NCI-H524 (cell line): Measurements from ENCODE around the gene MEPCE.
A peak's percentile ranks its signal among the peaks of the same experiment; 100 is the strongest.
"Not testable (repeated sequence)": the region's sequence is repeated elsewhere in the genome, so short reads cannot be mapped to it uniquely, and the experiment has no call there.

Source experiments
- DNase-seq, 2 experiments: peaks; one replicate each; lab custom pipeline; 2025; lab: John Stamatoyannopoulos, UW

MEPCE gene, protein sequence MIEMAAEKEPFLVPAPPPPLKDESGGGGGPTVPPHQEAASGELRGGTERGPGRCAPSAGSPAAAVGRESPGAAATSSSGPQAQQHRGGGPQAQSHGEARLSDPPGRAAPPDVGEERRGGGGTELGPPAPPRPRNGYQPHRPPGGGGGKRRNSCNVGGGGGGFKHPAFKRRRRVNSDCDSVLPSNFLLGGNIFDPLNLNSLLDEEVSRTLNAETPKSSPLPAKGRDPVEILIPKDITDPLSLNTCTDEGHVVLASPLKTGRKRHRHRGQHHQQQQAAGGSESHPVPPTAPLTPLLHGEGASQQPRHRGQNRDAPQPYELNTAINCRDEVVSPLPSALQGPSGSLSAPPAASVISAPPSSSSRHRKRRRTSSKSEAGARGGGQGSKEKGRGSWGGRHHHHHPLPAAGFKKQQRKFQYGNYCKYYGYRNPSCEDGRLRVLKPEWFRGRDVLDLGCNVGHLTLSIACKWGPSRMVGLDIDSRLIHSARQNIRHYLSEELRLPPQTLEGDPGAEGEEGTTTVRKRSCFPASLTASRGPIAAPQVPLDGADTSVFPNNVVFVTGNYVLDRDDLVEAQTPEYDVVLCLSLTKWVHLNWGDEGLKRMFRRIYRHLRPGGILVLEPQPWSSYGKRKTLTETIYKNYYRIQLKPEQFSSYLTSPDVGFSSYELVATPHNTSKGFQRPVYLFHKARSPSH

DNA sequence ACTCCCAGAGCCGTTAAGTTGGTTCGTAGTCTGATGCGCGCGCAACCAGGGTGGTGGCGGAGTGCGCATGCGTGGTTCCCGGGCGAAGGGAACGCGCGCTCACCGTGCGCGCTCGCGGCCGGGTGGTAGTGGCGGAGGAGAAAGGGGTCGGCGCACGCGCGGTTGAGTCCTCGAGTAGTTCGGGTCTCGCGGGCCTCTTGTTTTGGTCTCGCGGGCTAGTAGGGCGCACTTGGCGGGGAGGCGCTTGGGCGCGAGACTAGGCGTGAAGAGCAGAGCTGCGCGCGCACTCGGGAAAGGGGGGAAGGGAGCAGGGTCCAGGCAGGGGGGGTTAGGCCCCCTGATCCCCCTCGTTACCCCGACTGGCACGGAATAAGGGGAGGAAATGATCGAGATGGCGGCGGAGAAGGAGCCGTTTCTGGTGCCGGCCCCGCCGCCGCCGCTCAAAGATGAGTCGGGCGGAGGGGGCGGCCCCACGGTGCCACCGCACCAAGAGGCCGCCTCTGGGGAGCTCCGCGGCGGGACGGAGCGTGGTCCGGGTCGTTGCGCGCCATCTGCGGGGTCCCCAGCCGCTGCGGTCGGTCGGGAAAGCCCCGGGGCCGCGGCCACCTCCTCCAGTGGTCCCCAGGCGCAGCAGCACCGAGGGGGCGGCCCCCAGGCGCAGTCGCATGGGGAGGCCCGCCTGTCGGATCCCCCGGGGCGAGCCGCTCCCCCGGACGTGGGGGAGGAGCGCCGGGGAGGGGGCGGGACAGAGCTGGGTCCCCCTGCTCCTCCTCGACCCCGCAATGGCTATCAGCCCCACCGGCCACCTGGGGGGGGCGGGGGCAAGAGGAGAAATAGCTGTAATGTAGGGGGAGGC lies at the start of gene MEPCE:
Gene MEPCE (plus strand): TSS at position 195 of the 856 bp plus-strand sequence. CDS start 188 bp downstream, at position 383.
- peak; percentile 96 to 97 for DNase-seq

- no peak for DNase-seq
Observed at GRCh38 chr7:100380196-100380595, 49.4 kb upstream of the MEPCE start.

GRCh38 chr7:100381531-100382233 lies 47.9 kb upstream of the MEPCE start:
- not testable (repeated sequence) for DNase-seq

- DNase-seq, result peak in 1 of 2 experiments; percentile 9
Observed at GRCh38 chr7:100382234-100382853, 47.3 kb upstream of the MEPCE start.

- DNase-seq, result no peak
Observed at GRCh38 chr7:100384628-100385294, 44.9 kb upstream of the MEPCE start.

DNA sequence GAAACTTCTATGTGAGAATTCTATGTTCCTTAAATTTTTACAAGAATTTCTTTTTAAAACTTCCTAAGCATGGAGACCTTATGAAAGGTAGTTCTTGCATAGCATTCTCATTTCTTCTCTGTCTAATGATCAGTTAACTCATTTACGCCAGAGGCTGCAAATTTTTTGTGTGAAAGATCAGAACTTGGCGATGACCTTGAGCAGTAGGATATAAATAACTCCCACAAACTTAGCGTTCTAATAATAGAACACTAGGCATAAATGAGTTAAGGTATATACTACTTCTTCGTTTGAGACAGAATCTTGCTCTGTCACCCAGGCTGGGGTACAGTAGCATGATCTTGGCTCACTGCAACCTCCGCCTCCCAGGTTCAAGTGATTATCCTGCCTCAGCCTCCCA lies 42.7 kb upstream of the MEPCE start:
- no peak for DNase-seq

- no peak for DNase-seq
Observed at GRCh38 chr7:100387695-100388094, 41.9 kb upstream of the MEPCE start.

- DNase-seq, result no peak
Observed at GRCh38 chr7:100389437-100390088, 40.1 kb upstream of the MEPCE start.

- DNase-seq, result no peak
Observed at GRCh38 chr7:100390286-100391009, 39.2 kb upstream of the MEPCE start.

- DNase-seq, result no peak
Observed at GRCh38 chr7:100393233-100393905, 36.3 kb upstream of the MEPCE start.

DNA sequence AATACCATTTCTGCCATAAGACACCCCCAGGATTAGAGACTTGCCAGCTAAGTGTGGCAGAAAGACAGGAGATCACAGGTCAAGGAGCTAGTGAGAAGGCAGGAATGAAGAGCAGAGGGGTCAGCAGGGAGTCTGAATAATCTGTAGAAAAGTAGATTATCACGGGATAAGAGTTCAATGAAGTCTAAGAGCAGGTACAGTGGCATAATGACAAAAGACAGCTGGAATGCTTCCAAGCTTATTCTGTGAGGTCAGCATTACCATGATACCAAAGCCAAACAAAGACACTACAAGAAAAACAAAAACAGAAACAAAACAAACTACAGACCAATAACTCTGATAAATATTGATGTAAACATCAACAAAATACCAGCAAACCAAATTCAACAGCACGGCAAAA lies 35.6 kb upstream of the MEPCE start:
- DNase-seq, result peak in 1 of 2 experiments; percentile 56

DNA sequence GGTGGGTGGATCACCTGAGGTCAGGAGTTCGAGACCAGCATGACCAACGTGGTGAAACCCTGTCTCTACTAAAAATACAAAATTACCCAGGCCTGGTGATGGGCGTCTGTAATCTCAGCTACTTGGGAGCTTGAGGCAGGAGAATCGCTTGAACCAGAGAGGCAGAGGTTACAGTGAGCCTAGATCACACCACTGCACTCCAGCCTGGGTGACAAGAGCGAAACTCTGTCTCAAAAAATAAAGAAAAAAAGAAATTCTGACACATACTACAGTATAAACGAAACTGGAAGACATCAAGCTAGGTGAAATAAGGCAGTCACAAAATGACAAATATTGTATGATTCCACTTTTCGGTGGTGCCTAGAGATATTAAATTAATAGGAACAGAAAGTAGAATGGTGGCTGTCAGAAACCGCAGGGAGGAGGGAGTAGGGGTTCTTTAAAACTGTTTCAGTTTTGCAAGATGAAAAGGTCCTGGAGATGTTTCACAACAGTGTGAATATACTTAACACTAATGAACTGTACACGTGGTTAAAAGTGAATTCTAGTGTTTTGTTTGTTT lies 33.1 kb upstream of the MEPCE start:
- no peak for DNase-seq

DNA sequence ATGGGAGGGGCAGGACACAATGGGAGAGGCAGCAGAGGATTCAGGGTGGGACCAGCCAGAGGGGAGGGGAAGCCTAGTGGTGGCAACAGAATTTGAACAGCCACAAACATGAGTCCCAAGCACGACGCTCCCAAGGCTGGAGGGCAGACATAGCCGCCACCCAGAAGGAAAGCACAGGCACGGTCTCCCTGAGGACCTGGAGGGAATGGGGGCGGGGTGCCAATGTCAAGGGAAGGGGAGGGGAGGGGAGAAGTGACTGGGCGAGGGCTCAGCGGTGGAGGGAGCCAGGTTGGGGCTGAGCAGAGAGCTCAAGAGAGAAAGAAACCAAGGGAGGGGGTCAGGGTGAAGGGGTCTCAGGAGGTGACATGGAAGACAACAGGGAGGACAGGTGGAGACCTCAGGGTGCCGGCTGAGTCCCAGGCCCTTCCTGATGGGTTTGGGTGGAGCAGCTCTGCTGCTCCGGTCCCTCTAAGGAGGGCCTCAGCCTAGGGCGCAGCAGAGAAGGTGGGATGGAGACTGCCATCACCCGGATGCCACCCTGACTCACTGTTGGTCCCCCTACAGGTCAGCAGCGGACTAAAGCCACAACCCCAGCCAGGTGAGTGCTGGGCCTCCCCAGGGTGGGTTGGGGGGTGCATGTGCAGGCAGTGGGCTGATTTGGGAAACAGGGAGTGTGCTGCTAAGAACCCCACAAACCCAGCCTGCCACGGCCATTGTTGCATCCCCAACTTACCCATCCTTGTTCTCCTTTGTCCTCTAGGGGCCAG lies 32.1 kb upstream of the MEPCE start:
- DNase-seq, result no peak

- no peak for DNase-seq
Observed at GRCh38 chr7:100398239-100398638, 31.4 kb upstream of the MEPCE start.

DNA sequence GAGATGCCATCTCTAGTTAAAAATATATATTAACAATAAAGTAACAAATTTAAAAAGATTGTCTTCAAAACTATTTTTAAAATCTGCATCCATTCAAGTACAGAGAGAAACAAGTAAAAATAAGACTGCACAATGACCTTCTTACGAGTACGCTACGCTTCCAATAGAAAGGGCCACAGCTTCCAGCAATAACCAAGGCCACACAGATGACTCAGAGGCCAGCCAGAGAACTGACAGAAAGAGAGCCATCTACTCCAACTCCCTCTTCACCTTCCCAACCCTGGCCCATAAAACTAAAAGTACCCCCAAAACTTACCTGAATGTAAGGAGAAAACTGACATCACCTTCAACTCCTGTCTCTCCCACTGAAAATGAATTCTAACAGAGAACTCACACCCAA lies 29.6 kb upstream of the MEPCE start:
- no peak for DNase-seq

- DNase-seq, result no peak
Observed at GRCh38 chr7:100400656-100401055, 29.0 kb upstream of the MEPCE start.

DNA sequence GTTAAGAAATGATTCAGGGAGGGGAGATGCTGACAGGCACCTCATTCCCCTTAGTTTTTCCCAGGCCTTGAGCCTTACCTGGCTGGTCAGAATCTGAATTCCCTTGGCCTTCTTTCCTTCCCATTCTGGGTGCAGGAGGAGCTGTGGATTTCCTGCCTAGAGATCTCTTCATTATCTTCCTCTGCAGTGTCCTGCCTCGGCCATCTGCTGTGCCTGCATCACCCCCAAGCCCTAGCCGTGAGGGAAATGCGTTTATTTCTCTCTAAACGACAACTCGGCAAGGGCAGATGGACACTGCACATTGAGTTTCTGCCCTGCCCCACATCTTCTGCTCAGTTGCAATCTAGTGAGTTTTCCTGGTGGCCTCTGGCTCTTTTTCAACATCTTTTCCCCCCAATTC lies 27.8 kb upstream of the MEPCE start:
- peak in 1 of 2 experiments; percentile 26 for DNase-seq

DNA sequence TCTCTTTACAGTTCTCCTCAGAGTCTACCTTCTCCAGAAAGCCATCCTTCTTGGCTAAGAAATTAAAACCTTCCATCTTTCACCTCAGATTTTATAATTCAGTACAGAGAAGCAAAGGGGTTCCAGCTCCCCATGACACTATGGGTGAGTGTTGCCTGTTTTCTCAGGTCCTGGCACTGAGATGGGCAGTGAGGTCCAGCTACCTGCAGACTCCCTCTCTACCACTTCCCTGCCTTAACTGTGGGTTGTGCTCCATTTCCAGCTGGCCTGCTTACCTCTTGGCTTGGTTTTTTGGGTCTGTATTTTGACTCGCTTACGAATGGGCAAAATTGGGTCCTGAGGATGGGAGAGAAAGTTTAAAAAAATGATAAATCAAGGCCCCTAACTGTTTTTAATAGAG lies 27.4 kb upstream of the MEPCE start:
- DNase-seq, result no peak
